ACC112 (cell line): ENCODE data around the gene SIVA1.

Experiments used
- H2AFZ ChIP-seq: fragments of 200-600 bp; sonication (generic); one replicate; pipeline ENCODE4 v1.6.0; 2017; ENCODE audit warnings: antibody characterized with exemption, low read length; ENCODE audit not compliant: unreplicated experiment
- H3K27ac ChIP-seq: fragments of 200-600 bp; sonication (generic); 2 replicates; pipeline ENCODE4 v1.5.1; 2014; ENCODE audit warnings: low read depth, mild to moderate bottlenecking, antibody characterized with exemption, low read length, moderate library complexity
- H3K27me3 ChIP-seq: fragments of 200-600 bp; sonication (generic); 2 replicates; pipeline ENCODE4 v1.6.1; 2014; ENCODE audit warnings: mild to moderate bottlenecking, antibody characterized with exemption, low read length, moderate library complexity, mixed read lengths; ENCODE audit not compliant: insufficient read depth
- H3K36me3 ChIP-seq: fragments of 200-600 bp; sonication (generic); 2 replicates; pipeline ENCODE4 v1.6.1; 2016; ENCODE audit warnings: mild to moderate bottlenecking, antibody characterized with exemption, low read length, moderate library complexity, mixed read lengths; ENCODE audit not compliant: insufficient read depth
- H3K4me1 ChIP-seq: fragments of 200-600 bp; sonication (generic); one replicate; pipeline ENCODE4 v1.6.1; 2016; ENCODE audit warnings: low read length, mixed read lengths; ENCODE audit not compliant: insufficient read depth, unreplicated experiment, control insufficient read depth
- H3K4me3 ChIP-seq: fragments of 200-600 bp; sonication (generic); 2 replicates; pipeline ENCODE4 v1.5.1; 2014; ENCODE audit warnings: mild to moderate bottlenecking, low read depth, low read length
- H3K79me2 ChIP-seq: fragments of 200-600 bp; sonication (generic); one replicate; pipeline ENCODE4 v1.6.0; 2016; ENCODE audit warnings: low read length; ENCODE audit not compliant: control insufficient read depth, unreplicated experiment, insufficient read depth

Gene SIVA1, protein sequence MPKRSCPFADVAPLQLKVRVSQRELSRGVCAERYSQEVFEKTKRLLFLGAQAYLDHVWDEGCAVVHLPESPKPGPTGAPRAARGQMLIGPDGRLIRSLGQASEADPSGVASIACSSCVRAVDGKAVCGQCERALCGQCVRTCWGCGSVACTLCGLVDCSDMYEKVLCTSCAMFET

DNA sequence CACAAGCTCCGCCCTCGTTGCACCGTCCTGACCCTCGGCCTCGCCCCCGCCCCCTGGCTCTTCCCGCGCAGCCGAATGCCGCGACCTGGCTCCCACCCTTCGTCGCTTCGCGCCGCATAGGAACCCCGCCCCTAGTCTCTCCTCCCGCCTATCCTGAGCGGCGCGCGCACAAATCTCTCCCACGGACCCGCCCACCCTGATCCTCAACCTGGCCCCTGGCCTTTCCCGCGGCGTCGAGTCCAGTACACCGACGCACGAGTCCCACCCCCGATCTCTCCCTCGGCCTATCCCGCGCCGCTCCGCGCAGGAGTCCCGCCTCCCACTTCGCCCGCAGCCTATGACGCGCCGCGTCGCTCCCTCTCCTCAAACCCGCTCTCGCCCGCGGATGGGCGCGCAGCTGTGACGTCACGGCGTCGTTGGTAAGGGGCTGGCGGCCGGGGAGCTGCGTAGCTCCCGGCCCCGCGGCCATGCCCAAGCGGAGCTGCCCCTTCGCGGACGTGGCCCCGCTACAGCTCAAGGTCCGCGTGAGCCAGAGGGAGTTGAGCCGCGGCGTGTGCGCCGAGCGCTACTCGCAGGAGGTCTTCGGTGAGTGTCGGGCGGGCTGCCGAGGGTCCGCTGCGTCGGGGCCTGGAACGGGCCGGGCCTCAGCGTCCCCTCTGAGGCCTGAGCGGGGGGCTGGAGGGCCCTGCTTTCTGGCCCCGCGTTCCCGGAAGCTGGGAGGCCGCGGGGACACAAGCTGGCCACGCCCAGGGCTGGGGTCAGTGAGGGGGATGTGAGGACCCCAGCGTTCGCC, at the start of gene SIVA1:
Gene SIVA1, plus strand, starts transcription at position 413 of the 793 bp plus-strand sequence. Its CDS starts 55 bp downstream, at position 468.
- Histone ChIP-seq H3K4me1 (peaks cover 25% of the 10 kb centered on the region), H3K36me3 (no peaks in the 10 kb centered on the region; the same call in 1 of the 2 replicates), H2AFZ (peak within 1 kb of the TSS; percentile 88), H3K27me3 (no peaks in the 10 kb centered on the region), H3K27ac (peak within 1 kb of the TSS; percentile 79), H3K4me3 (peak within 1 kb of the TSS; percentile 100), H3K79me2 (peaks cover 48% of the 10 kb centered on the region)

DNA sequence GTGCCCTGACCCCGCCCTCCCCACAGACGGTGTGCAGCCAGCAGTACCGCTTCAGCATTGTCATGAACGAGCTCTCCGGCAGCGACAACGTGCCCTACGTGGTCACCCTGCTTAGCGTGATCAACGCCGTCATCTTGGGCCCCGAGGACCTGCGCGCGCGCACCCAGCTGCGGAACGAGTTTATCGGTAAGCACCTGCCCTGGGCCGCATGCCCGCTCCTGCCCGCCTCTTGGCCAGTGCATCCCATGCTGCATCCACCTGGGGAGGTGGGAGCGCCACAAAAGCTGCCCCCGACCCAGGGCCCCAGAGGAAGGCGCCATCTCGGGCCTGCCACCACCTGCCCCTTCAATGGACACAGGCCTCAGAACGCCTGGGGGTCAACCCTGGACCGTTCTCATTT, 49.7 kb upstream of the SIVA1 start:
- peaks cover 3% of the 10 kb centered on the region for H3K4me1 ChIP-seq
- no peak overlapping the region for H2AFZ ChIP-seq
- H3K27me3 ChIP-seq: no peaks in the 10 kb centered on the region
- peaks cover 32% of the 10 kb centered on the region for H3K79me2 ChIP-seq
- no peak overlapping the region for H3K4me3 ChIP-seq
- H3K36me3 ChIP-seq: peaks cover 19% of the 10 kb centered on the region; the same call in 1 of the 2 replicates
- no peak overlapping the region for H3K27ac ChIP-seq

DNA sequence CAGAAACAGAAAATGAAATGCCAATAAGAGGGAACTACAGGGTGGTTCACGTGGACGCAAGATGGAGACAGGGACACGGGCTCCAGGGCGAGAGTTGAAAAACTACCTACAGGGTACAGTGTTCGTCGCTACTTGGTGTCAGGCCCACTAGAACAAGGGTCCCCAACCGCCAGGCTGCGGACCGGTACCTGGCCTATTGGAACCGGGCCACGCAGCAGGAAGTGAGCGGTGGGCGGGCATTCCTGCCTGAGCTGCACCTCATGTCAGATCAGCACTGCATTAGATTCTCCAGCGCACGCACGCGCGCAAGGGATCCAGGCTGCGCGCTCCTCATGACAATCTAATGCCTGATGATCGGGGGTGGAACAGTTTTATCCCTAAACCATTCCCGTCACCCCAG, 48.7 kb upstream of the SIVA1 start:
- no peak overlapping the region for H2AFZ ChIP-seq
- peaks cover 23% of the 10 kb centered on the region for H3K79me2 ChIP-seq
- no peaks in the 10 kb centered on the region for H3K27me3 ChIP-seq
- no peak overlapping the region for H3K27ac ChIP-seq
- peaks cover 9% of the 10 kb centered on the region for H3K4me1 ChIP-seq
- peaks cover 21% of the 10 kb centered on the region; the same call in 1 of the 2 replicates for H3K36me3 ChIP-seq
- no peak overlapping the region for H3K4me3 ChIP-seq

DNA sequence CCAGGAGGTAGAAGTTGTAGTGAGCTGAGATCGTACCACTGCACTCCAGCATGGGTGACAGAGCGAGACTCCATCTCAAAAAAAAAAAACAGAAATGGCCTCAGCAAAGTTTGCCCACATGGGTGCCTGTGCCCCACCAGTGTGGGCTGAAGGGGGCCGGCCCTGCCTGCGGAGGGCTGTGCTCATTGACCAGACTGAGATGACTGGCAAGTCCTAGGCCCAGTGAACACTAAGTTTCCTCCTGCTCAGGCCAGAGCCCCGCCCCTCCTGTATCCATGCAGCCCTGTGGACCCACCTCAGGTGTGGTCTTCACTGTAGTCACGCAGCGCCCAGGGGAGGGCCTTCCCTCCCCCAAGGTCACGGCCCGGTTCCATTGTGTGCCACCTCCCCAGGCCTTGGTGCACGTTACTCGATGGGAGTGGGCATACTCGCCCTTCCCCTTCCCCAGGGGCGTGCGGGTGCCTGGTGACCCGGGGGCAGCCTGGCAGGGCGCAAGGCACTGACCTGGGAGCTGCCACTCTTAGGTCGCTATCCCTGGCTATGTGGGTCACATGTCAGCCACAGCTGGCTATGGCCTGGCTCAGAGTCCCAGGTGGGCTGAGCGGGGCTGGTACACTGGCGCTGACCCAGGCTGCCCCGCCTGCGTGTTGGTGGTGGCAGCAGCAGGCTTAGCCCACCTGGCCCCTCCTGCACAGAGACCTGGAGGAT, 47.5 kb upstream of the SIVA1 start:
- peaks cover 11% of the 10 kb centered on the region for H3K79me2 ChIP-seq
- no peak overlapping the region for H3K27ac ChIP-seq

DNA sequence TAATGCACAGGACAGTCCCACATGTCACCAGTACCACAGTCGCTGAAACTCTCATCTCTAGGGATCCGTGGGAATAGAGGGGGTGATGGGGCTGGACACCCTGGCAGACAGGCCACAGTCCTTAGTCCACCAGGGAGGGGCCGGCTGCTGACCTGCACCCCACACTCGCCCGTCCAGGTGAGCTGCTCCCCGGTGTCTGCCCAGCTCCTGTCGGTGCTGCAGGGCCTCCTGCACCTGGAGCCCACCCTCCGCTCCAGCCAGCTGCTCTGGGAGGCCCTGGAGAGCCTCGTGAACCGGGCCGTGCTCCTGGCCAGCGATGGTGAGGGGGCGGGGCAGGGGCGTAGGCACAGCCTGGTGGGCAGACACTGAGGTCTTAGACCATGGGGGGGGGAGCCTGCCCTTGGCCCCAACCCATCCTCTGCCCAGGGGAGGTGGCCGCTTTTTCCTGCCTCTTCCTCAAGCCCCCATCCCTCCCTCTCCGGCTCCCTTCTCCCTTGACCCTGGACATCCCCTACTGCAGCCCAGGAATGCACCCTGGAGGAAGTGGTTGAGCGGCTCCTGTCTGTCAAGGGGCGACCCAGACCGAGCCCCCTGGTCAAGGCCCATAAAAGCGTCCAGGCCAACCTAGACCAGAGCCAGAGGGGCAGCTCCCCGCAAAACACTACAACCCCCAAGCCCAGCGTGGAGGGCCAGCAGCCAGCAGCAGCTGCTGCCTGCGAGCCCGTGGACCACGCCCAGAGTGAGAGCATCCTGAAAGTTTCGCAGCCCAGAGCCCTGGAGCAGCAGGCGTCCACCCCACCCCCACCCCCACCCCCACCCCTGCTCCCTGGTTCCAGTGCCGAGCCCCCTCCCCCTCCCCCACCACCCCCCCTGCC, 46.0 kb upstream of the SIVA1 start:
- no peak overlapping the region for H3K4me3 ChIP-seq
- peaks cover 10% of the 10 kb centered on the region for H3K4me1 ChIP-seq
- no peak overlapping the region for H3K27ac ChIP-seq
- peaks cover 30% of the 10 kb centered on the region; the same call in 1 of the 2 replicates for H3K36me3 ChIP-seq
- no peak overlapping the region for H2AFZ ChIP-seq
- H3K27me3 ChIP-seq: no peaks in the 10 kb centered on the region
- peaks cover 4% of the 10 kb centered on the region for H3K79me2 ChIP-seq

More for the DNA sequence above, 47.5 kb upstream of the SIVA1 start:
- peaks cover 23% of the 10 kb centered on the region; the same call in 1 of the 2 replicates for H3K36me3 ChIP-seq
- no peak overlapping the region for H2AFZ ChIP-seq
- H3K27me3 ChIP-seq: no peaks in the 10 kb centered on the region
- no peak overlapping the region for H3K4me3 ChIP-seq
- peaks cover 10% of the 10 kb centered on the region for H3K4me1 ChIP-seq

DNA sequence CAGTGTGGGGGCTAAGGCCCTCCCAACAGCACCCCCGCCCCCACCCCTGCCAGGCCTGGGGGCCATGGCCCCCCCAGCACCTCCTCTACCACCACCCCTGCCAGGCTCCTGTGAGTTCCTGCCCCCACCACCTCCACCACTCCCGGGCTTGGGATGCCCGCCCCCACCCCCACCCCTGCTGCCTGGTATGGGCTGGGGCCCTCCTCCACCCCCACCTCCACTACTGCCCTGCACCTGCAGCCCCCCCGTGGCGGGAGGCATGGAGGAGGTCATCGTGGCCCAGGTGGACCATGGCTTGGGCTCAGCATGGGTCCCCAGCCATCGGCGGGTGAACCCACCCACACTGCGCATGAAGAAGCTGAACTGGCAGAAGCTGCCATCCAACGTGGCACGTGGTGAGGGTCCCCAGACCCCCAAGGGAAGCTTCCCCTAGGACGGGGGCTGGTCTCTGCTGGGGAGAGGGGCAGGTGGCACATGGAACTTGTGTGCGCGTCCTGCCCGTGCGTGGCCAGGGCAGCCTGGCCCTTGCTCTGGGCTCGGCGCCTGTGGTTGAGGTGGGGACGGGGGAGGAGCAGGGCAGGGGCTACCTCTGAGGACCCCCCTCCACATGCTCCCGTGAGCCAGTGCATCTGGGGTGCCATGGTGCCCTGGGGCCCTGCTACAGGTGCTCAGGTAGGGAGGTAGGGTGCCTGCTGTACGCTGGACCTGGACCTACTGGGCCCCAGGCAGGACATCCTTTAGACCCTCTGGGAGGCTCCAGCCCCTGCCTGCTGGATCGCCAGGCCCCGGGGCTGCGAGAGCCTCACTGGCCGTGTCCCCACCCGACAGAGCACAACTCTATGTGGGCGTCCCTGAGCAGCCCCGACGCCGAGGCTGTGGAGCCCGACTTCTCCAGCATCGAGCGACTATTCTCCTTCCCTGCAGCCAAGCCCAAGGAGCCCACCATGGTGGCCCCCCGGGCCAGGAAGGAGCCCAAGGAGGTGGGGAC, 45.0 kb upstream of the SIVA1 start:
- peaks cover 4% of the 10 kb centered on the region for H3K79me2 ChIP-seq
- H3K27ac ChIP-seq: no peak overlapping the region

DNA sequence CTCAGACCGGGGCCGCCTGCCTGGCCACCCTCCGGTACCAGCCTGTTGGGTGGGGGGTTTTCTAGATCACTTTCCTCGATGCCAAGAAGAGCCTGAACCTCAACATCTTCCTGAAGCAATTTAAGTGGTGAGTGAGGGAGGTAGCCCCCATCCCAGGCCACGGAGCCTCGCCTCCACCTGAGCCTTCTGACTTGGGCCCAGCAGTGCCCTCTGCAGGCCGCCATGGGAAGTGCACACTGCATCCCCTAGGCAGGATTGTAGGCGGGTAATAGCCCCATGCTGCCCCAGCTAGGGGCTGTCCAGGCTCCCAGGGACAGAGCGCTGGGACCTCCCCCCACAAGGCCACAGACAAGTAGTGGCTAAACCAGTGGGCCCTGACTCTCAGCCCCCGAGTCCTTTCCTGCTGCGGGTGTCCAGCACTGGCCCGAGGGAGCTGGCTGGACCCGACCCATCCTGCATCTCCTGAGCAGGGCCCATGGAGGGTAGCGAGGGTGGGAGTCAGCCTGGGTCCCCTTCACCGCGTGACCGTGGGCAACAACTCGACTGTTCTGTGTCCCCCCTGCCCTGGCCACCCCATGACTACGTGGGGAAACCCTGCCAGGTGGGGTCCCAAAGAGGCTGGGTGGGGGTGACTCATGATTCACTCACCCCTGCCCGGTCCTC, 44.2 kb upstream of the SIVA1 start:
- H3K36me3 ChIP-seq: peaks cover 22% of the 10 kb centered on the region; the same call in 1 of the 2 replicates
- H3K27me3 ChIP-seq: no peaks in the 10 kb centered on the region
- H2AFZ ChIP-seq: no peak overlapping the region
- no peak overlapping the region for H3K27ac ChIP-seq
- H3K79me2 ChIP-seq: peaks cover 1% of the 10 kb centered on the region
- no peak overlapping the region for H3K4me3 ChIP-seq
- H3K4me1 ChIP-seq: peaks cover 10% of the 10 kb centered on the region

More for the DNA sequence above, 45.0 kb upstream of the SIVA1 start:
- peaks cover 30% of the 10 kb centered on the region; the same call in 1 of the 2 replicates for H3K36me3 ChIP-seq
- H3K4me3 ChIP-seq: no peak overlapping the region
- H3K4me1 ChIP-seq: peaks cover 10% of the 10 kb centered on the region
- no peak overlapping the region for H2AFZ ChIP-seq
- H3K27me3 ChIP-seq: no peaks in the 10 kb centered on the region

DNA sequence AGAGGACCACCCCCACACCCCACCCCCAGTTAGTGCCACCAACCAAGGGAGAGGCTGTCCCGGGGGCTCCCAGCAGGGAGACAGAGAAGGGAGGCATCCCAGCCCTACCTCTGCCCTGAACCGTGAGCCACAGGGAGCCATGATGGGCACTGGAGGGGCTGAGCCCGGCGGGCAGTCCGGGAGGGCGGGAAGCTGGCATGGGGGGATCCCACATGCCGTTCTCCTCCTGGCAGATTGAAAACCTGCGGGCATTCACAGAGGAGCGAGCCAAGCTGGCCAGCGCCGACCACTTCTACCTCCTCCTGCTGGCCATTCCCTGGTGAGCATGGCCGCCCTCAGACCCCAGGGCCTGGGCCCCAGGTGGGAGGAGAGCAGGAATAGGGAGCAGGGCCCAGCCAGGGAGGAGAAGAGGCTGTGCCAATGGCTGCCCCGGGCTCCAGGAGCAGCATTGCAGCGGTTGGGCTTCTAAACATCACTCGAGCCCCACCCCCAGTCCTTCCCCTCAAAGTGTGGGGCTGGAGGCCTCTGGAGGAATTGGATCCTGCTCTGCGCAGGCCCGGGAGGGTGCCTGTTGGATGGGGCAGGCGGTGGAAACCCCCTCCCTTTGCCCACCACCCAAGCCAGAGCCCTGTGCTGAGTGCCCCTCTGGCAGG, 43.4 kb upstream of the SIVA1 start:
- Histone ChIP-seq H3K4me3 (no peak overlapping the region), H3K27me3 (no peaks in the 10 kb centered on the region), H3K36me3 (peaks cover 15% of the 10 kb centered on the region; the same call in 1 of the 2 replicates), H2AFZ (no peak overlapping the region), H3K4me1 (peaks cover 10% of the 10 kb centered on the region), H3K27ac (no peak overlapping the region), H3K79me2 (no peaks in the 10 kb centered on the region)
